Activated CD8-positive, alpha-beta memory T cell treated with anti-CD3 and anti-CD28 coated beads for 36 hours (primary cell): ENCODE data around the gene TH. TPM values are rescaled to one million over a fixed set of nuclear protein-coding genes. Genes with fewer than 3 reads are reported as not detected.

ENCODE experiments used
- CTCF ChIA-PET: fragments of 350-600 bp; sonication (Branson Sonifier 250); formaldehyde crosslinking; loops from one replicate; lab custom pipeline; 2021; ENCODE audit warnings: antibody characterized with exemption; lab: Charles Lee
- POLR2A ChIA-PET: fragments of 350-600 bp; sonication (Branson Sonifier 250); formaldehyde crosslinking; loops from one replicate; lab custom pipeline; 2021; ENCODE audit warnings: antibody characterized with exemption; lab: Charles Lee
- total RNA-seq, 2 experiments: library from RNA; stranded (reverse); gene quantifications; one replicate each; pipeline ENCODE4 v1.2.3, GENCODE V29; 2021

The TH gene
- total RNA-seq, 2 experiments from 2014 or later, result not detected

DNA sequence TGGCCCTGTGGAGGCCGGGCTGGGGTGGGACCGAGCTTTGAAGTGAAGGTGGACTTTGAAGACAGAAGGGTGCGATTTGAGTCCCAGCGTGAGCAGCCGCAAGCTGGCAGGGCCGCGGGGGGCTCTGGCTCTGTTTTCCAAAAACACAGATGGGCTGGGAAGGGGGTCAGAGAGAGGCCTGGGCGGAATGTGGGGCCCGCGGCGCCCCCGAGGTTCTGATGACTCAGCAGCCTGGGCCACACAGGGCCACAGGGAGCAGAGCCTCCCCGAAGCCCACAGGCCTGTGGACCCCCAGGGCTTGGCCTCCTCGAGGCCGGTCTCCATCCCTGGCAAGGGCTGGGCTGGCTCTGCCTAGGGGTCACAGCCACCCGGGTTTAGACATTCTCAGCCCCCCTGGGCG lies 16.7 kb downstream of the TH start:
- CTCF ChIA-PET, result interaction anchor here (1.3 to 16.3 kb wide), 6 partner anchors 13 to 461 kb away, joined by 3 to 444 read pairs (median 7); no protein-coding TSS in a partner anchor
- POLR2A ChIA-PET, result no interaction called here

DNA sequence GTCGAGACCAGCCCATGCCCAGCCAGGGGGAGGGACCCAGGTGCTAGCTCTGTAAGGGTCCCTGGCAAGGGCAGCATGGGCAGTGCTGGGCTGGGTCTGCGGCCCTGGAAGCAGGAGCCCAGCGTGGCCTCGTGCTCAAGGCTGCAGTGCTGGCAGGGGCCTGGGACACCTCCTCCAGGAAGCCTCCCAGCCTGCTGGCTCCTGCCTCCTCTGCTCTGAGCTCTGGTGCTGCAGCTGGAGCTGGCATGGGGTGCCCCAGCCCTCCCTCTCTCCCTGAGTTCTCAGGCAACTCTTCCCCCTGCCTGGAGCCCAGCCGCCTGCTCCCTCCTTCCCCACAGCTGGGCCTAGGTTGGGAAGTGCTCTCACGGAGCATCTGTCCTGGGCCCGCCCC lies 17.4 kb downstream of the TH start:
- ChIA-PET CTCF (interaction anchor here (0.9 to 16.3 kb wide), 10 partner anchors 11 to 460 kb away, joined by 3 to 444 read pairs (median 3); partner anchors contain the start of gene SYT8), POLR2A (no interaction called here)

GRCh38 chr11:2153581-2154194 lies 17.9 kb downstream of the TH start:
- CTCF ChIA-PET, result interaction anchor here (0.9 to 16.3 kb wide), 13 partner anchors 12 to 460 kb away, joined by 3 to 444 read pairs (median 3); partner anchors contain the start of gene SYT8
- POLR2A ChIA-PET, result no interaction called here

GRCh38 chr11:2151500-2152257 lies 19.9 kb downstream of the TH start:
- ChIA-PET CTCF (interaction anchor here (0.6 to 16.3 kb wide), 49 partner anchors 9 to 499 kb away, joined by 3 to 444 read pairs (median 4); partner anchors contain the start of genes C11orf21, IGF2, INS and SYT8), POLR2A (interaction anchor here (0.7 kb wide), 1 partner anchor 116 kb away, joined by 4 read pairs; no protein-coding TSS in a partner anchor)

DNA sequence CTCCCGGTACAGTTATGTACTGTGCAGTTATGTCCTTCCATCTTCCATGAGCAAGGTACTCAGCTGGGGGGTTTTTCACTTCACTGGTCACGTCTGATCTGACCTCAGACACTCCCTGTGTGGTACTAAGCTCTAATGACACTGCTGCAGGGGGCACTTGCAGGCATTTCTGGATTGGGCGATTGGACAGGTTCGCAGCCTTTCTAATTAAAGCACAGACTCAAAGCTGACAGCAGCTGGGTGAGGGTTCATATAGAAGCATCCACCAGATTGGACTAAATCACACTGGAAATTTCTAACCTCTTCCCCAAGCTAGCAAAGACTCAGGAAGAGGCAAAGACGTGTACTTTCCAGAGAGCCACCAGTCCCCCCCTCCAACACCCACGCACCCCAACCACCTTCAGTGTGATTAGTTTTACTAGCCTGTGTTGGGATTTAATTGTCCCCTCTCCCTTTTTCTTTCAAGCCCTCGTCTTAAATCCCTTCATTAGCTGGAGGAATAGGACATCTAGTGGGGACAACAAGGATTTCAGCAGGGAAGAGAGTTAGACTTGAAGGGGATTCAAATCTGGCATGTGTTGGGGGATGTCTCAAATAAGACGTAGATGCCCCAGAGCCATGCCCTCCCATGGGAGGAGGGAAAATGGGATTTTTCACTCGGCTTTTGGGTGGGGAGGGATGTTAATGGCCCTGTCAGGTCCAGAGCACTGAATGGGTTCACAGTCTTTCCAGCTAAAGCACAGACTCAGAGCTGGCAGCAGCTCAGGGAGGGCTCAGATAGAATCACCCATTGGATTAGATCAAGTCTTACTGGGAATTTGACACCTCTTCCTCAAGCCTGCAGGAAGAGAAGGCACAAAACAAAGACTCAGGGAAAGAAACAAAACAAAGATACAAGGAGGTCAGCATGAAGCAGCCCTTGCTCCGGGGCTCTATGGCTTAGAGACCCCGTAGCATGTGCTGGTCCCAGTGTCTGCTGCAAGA lies 21.5 kb downstream of the TH start:
- POLR2A ChIA-PET, result no interaction called here
- CTCF ChIA-PET, result interaction anchor here (0.7 to 16.3 kb wide), 33 partner anchors 13 to 497 kb away, joined by 3 to 444 read pairs (median 5); partner anchors contain the start of genes C11orf21, IGF2, SYT8 and TSPAN32

DNA sequence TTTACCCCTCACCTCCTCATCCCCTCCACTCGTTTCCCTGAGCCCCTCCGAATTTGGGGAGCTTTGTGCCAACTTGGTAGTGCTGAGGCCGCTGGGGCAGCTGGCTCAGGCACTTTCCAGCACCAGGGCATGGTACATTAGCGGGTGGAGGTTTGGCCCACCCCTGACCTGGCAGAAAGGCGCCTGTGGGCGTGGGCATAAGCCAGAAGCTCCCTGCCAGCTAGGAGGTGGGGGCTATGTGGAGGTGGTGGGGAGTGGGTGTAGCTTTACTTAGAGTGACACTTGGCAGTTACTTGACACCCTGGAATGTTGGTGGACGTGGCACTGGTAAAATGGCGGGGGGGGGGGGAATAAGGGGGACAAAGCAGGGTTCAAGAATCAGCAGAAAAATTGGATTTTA lies 22.2 kb downstream of the TH start:
- POLR2A ChIA-PET, result no interaction called here
- CTCF ChIA-PET, result interaction anchor here (0.7 to 16.3 kb wide), 11 partner anchors 13 to 456 kb away, joined by 3 to 444 read pairs (median 5); partner anchors contain the start of gene IGF2

- CTCF ChIA-PET, result interaction anchor here (1.4 to 16.3 kb wide), 6 partner anchors 8 to 496 kb away, joined by 3 to 444 read pairs (median 6); partner anchors contain the start of gene IGF2
- POLR2A ChIA-PET, result interaction anchor here (1.0 kb wide), 1 partner anchor 114 kb away, joined by 3 read pairs; no protein-coding TSS in a partner anchor
Observed at GRCh38 chr11:2148595-2148994, 23.0 kb downstream of the TH start.

GRCh38 chr11:2147391-2147790 lies 24.2 kb downstream of the TH start:
- CTCF ChIA-PET, result interaction anchor here (1.4 to 16.3 kb wide), 5 partner anchors 9 to 495 kb away, joined by 3 to 444 read pairs (median 4); no protein-coding TSS in a partner anchor
- POLR2A ChIA-PET, result no interaction called here

GRCh38 chr11:2146051-2146450 lies 25.6 kb downstream of the TH start:
- POLR2A ChIA-PET, result no interaction called here
- CTCF ChIA-PET, result interaction anchor here (1.4 to 16.3 kb wide), 3 partner anchors 20 to 493 kb away, joined by 3 to 444 read pairs (median 3); no protein-coding TSS in a partner anchor

- ChIA-PET POLR2A (interaction anchor here (0.7 kb wide), 1 partner anchor 9 kb away, joined by 3 read pairs; no protein-coding TSS in a partner anchor), CTCF (interaction anchor here (0.7 to 16.3 kb wide), 2 partner anchors 111 to 294 kb away, joined by 3 to 444 read pairs; no protein-coding TSS in a partner anchor)
Observed at GRCh38 chr11:2144544-2145248, 26.9 kb downstream of the TH start.

DNA sequence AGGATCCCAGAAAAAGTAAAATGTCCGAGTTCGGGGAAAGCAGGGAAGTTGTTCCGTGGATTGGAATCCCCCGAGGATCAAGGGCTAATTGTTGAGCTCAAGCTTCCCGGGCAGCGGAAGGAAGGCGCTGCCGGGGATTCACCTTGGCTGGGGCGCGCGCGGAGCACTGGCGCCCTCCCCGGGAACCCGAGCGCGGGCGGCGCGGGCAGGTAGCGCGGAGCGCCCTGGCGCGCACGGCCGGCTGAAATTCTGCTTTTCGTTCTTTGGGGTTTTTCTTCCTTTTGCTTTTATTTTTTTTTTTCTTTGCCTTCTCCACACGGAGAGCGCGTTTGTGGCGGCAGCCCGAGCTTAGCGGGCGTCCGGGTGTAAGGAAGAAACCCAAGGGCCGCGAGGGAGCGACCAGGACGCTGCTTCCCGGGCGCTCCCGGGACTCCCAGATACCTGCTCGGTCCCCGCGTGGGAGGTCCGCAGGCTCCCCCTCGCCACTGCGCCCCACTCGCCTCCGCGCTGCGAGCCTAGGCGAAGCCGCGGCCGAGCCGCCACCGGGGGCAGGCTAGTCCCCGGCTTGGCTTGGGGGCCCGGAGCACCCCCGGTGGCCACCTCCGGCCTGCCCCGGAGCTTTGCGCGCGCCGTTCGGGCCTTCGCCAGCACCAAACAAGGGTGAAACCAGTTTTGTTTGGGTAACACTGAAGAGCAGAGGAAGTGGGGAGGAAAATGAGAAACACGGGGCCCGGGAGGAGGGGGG lies 27.6 kb downstream of the TH start:
- ChIA-PET POLR2A (interaction anchor here (0.7 kb wide), 1 partner anchor 9 kb away, joined by 3 read pairs; no protein-coding TSS in a partner anchor), CTCF (interaction anchor here (0.7 to 16.3 kb wide), 5 partner anchors 8 to 293 kb away, joined by 3 to 444 read pairs (median 3); no protein-coding TSS in a partner anchor)

DNA sequence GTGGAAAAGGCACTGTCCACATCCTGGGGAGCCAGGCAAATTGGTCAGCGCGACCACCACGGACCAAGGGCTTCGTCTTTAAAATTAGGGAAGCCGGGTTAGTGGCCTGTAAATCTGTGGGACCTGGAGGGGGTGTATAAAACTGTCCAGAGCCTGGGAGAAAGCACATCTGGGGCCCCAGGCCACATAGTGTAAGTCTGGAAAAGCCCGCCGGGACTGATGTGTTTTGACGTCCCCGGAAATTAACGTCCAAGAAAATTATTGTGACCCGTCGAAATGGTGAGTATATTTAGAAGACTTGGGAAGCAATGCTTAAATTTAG lies 28.2 kb downstream of the TH start:
- POLR2A ChIA-PET, result no interaction called here
- CTCF ChIA-PET, result interaction anchor here (0.7 to 16.3 kb wide), 5 partner anchors 8 to 110 kb away, joined by 3 to 444 read pairs (median 7); no protein-coding TSS in a partner anchor

DNA sequence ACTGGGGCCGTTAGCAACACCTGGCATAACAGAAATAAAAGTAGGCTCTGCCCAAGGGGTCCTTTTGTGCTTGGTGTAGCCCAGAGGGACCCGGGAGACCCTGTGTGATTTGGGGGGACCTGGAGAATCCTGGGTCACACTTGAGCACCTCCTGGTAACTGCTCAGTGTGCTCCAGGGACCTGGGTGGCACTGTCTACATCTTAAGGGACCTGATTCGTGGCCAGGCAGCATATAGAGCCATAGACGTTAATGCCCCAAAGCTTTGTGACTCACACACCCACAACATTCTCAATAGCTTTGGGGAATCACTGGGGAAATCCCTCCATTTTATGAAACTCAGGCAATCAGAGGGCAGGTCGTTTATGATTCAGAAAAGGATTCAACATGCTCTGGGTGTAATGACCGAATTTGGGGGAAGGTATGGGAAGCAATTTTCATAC lies 28.8 kb downstream of the TH start:
- POLR2A ChIA-PET, result no interaction called here
- CTCF ChIA-PET, result interaction anchor here (1.0 to 16.3 kb wide), 4 partner anchors 9 to 109 kb away, joined by 3 to 444 read pairs (median 14); no protein-coding TSS in a partner anchor

GRCh38 chr11:2142300-2142759 lies 29.3 kb downstream of the TH start:
- POLR2A ChIA-PET, result no interaction called here

DNA sequence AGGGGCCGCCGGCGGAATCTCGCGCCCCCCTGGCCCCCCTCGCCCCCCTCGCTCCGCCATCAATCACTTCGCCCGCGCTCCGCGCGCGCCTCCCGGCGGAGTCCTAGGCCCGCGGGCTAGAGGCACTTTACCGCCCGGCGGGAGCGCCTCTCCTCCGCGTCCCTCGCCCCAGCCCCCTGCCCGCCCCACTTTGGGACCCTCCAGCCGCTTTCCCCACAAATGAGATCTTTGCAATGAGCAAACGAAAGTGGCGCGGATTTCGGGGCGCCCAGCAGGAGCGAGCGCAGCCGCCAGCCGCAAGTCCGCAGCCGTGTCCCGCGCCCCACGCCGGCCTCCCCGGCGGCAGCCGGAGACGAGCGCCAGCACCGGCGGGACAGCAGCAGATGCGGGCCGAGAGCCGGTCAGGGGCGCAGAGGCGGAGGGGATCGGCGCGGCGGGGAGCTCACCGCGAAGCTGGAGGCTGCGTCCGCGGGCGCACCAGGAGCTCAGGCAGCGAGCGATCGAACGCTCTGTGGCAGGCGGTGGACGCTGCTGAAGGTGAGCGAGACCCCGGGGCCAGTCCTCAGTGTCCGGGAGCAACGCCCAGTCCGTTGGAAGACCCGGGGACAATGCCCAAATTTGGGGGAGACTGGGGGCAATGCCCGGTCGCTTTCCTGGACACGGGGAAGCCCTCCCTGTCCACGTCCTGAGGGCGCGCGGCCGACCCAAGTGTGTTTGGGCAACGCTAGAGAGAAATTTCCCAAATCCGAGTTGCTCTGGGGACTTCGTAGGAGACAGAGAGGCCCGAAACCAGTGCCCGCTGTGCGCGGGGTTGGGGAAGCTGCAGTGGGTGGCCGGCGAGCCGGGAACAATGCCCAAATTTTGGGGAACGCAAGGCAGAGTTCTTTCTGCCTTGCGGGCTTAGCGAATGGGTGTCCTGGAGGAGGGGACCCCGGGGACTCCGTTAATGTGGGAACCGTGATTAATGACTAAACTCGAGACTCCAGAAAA lies 30.9 kb downstream of the TH start:
- ChIA-PET CTCF (interaction anchor here (1.2 to 8.8 kb wide), 4 partner anchors 9 to 103 kb away, joined by 5 to 46 read pairs (median 13); no protein-coding TSS in a partner anchor), POLR2A (interaction anchor here (0.8 kb wide), 1 partner anchor 63 kb away, joined by 5 read pairs; no protein-coding TSS in a partner anchor)

More at GRCh38 chr11:2142300-2142759, 29.3 kb downstream of the TH start:
- CTCF ChIA-PET, result interaction anchor here (0.6 to 16.3 kb wide), 5 partner anchors 9 to 109 kb away, joined by 3 to 444 read pairs (median 7); no protein-coding TSS in a partner anchor
